ENCODE measurements around the gene MFAP5. TPM values are rescaled to one million over a fixed set of nuclear protein-coding genes. Genes with fewer than 3 reads are reported as not detected.

The MFAP5 gene
- total RNA-seq, 1 donor from 2014 or later = 0.60 TPM

DNA sequence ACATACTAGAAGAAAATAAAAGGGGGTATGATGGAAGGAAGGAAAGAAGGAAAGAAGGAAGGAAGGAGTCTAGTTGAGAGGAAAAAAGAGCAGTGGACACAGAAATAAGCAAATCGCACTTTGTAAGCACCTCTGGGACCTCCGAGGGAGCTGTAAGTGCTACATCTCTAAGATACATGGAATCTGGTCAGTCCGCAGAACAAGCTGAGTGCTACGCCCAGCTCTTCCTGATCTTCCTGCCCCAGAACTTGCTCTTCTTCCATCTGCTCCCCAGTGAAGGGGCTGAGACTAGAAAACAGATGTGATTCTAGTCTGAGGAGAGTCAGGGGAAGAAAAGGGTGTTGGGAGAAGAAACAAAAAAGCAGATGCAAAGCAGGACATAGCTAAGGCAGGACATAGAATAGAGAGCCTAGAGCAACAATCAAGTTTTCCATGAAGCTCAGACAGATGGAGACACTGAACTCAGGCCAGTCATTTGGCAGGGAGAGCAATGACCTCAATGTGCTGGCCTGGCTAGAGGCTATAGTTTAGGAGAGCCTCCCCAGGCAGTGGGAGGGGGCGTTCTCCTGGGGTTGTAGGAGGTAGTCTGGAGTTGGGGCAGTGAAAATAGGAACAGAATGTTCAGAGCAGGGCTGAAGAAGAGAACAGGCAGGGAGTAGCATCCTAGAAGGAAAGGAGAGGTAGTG, 1.7 kb upstream of the MFAP5 start:
- H3K36me3 Mint-ChIP-seq = no peaks in the 10 kb centered on the region

DNA sequence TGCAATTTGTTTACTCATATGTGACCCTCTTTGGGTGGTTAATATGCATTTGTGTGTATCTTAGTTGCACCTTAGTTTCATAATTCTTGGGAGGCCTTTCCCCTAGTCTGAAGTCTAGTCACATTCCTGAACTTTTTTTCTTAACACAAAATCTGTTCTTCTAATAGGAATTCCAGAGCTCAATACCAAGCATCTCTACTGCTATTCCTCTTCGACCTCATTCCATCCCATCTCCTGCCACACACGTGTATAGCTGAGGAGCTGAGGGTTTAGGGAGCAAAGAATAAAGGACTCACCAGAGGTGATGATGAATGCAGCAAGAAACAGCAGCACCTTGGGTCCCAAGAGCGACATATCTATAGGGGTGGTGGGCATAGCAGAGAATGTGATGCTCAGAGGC, 875 bp downstream of the MFAP5 start:
- no peak for DNase-seq (ENCODE audit: low spot score in 2 of 2, unreplicated experiment in 2 of 2)

More for the DNA sequence above, 1.7 kb upstream of the MFAP5 start:
- no peak overlapping the region for H3K27ac Mint-ChIP-seq
- H3K4me1 Mint-ChIP-seq = peaks cover 9% of the 10 kb centered on the region
- no peak for DNase-seq (ENCODE audit: low spot score in 2 of 2, unreplicated experiment in 2 of 2)
- H3K27me3 Mint-ChIP-seq (ENCODE audit: low read depth) = no peaks in the 10 kb centered on the region
- H3K9me3 Mint-ChIP-seq = peaks cover 4% of the 10 kb centered on the region
- TF ChIP-seq, protein P1, sequence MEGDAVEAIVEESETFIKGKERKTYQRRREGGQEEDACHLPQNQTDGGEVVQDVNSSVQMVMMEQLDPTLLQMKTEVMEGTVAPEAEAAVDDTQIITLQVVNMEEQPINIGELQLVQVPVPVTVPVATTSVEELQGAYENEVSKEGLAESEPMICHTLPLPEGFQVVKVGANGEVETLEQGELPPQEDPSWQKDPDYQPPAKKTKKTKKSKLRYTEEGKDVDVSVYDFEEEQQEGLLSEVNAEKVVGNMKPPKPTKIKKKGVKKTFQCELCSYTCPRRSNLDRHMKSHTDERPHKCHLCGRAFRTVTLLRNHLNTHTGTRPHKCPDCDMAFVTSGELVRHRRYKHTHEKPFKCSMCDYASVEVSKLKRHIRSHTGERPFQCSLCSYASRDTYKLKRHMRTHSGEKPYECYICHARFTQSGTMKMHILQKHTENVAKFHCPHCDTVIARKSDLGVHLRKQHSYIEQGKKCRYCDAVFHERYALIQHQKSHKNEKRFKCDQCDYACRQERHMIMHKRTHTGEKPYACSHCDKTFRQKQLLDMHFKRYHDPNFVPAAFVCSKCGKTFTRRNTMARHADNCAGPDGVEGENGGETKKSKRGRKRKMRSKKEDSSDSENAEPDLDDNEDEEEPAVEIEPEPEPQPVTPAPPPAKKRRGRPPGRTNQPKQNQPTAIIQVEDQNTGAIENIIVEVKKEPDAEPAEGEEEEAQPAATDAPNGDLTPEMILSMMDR (IDR thresholded peaks at IDR 0.05; ENCODE audit: unreplicated experiment) = no peak
- H3K4me3 Mint-ChIP-seq = no peak overlapping the region

DNA sequence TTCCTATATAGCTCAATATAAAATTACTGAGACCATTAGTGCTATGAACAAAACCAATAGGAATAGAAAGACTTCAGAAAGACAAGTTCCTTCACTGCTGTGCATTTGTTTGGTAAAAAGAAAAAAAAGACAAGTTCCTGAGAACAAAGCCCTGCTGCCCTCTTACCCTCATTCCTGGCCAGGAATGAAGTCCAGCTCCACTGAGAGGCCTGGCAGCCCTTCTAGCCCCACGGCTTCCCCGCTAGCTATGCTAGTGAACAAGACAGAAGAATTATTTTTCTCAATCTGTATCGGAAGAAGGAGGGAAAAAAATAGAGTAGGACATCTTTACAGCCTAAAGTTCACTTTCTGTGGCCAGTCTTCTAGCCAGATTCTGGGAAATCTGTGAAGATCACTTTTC, 1.6 kb downstream of the MFAP5 start:
- H3K27me3 Mint-ChIP-seq (ENCODE audit: low read depth) = no peaks in the 10 kb centered on the region
- TF ChIP-seq, protein P1 (IDR thresholded peaks at IDR 0.05; ENCODE audit: unreplicated experiment) = no peak
- no peak overlapping the region for H3K4me3 Mint-ChIP-seq
- DNase-seq (ENCODE audit: low spot score in 2 of 2, unreplicated experiment in 2 of 2) = no peak
- no peaks in the 10 kb centered on the region for H3K9me3 Mint-ChIP-seq
- H3K36me3 Mint-ChIP-seq = no peaks in the 10 kb centered on the region
- peak overlapping the region; percentile 58 for H3K27ac Mint-ChIP-seq
- H3K4me1 Mint-ChIP-seq = peaks cover 9% of the 10 kb centered on the region

More for the DNA sequence above, 875 bp downstream of the MFAP5 start:
- Mint-ChIP-seq H3K36me3 (no peaks in the 10 kb centered on the region), H3K4me1 (peaks cover 9% of the 10 kb centered on the region), H3K27ac (no peak overlapping the region), H3K9me3 (no peaks in the 10 kb centered on the region), H3K27me3 (ENCODE audit: low read depth) (no peaks in the 10 kb centered on the region), H3K4me3 (no peak overlapping the region)
- TF ChIP-seq, protein P1 (IDR thresholded peaks at IDR 0.05; ENCODE audit: unreplicated experiment) = no peak

DNA sequence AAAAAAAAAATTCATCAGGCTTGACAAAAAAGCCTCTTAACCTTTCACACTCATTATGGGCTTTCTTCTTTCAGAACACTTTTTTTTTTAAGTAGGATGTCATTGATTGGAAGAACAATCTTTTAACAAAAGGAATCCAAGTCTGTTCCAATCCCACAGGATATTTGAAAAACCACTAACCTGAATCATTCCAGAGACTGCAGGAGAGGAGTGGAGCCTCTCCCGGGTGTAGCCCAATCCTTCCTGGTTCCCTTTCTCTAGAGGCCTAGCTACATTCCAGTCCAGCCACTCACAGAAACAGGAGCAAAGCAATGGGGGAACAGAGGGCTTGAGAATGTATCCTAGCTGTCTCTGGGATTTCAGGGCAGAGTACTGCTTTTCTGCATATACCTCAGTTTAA, 4.3 kb downstream of the MFAP5 start:
- Mint-ChIP-seq H3K27me3 (ENCODE audit: low read depth) (no peaks in the 10 kb centered on the region), H3K36me3 (no peaks in the 10 kb centered on the region), H3K27ac (peak overlapping the region; percentile 85), H3K4me3 (no peak overlapping the region), H3K9me3 (no peaks in the 10 kb centered on the region), H3K4me1 (peaks cover 3% of the 10 kb centered on the region)
- TF ChIP-seq, protein P1 (IDR thresholded peaks at IDR 0.05; ENCODE audit: unreplicated experiment) = no peak
- DNase-seq (ENCODE audit: low spot score in 2 of 2, unreplicated experiment in 2 of 2) = no peak

DNA sequence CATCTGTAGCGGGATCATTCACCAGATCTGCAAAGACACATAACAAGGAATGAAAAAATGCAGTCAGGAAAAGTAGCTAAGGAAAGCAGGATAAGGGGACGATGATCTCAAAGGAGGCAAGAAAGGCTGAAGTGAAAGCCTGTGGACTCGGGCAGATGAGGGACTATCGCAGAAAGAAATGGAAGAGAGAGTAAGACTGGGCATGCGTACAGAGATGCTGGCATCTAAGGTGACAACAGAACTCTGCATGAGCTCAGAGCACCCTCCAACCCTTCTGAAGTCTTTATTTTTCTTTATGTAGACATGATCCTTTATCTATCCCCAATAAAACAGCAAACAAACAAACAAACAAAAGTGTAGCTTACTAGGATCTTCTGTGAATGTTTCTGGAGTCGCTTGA, 7.2 kb downstream of the MFAP5 start:
- no peak overlapping the region for H3K4me3 Mint-ChIP-seq
- H3K27ac Mint-ChIP-seq = no peak overlapping the region
- H3K27me3 Mint-ChIP-seq (ENCODE audit: low read depth) = no peaks in the 10 kb centered on the region
- DNase-seq (ENCODE audit: low spot score in 2 of 2, unreplicated experiment in 2 of 2) = no peak
- TF ChIP-seq, protein P1 (IDR thresholded peaks at IDR 0.05; ENCODE audit: unreplicated experiment) = no peak
- no peaks in the 10 kb centered on the region for H3K9me3 Mint-ChIP-seq
- H3K36me3 Mint-ChIP-seq = no peaks in the 10 kb centered on the region
- peaks cover 3% of the 10 kb centered on the region for H3K4me1 Mint-ChIP-seq
